Aorta (tissue), 5 donors: Measurements from ENCODE around the gene URAD. TPM values are rescaled to one million over a fixed set of nuclear protein-coding genes. Genes with fewer than 3 reads are reported as not detected.

Experiments
- ATAC-seq: fragments of 200-7000 bp; cut with Tn5 transposase; one replicate; pipeline ENCODE4 v1.9.1; 2022; ENCODE audit warnings: moderate library complexity; ENCODE audit not compliant: low FRiP score
- DNase-seq, 2 donors: peaks; one replicate each; pipeline ENCODE4 v3.0.0-alpha.2; 2020
- H3K27ac ChIP-seq, 2 donors: one replicate each; pipeline ENCODE4 v1.5.1; 2013; ENCODE audit warnings: low read length in 2 of 2, mild to moderate bottlenecking in 2 of 2, moderate library complexity in 2 of 2, control low read depth in 1 of 2, inconsistent platforms in 1 of 2, low read depth in 1 of 2
- H3K27me3 ChIP-seq, 2 donors: one replicate each; pipeline ENCODE4 v1.6.1; 2013; ENCODE audit warnings: control low read depth in 1 of 2, low read length in 1 of 2, mild to moderate bottlenecking in 1 of 2, moderate library complexity in 1 of 2; ENCODE audit not compliant: insufficient read depth in 2 of 2, control insufficient read depth in 1 of 2
- H3K36me3 ChIP-seq, 2 donors: one replicate each; pipeline ENCODE4 v1.6.1; 2013; ENCODE audit warnings: control low read depth in 1 of 2, low read length in 1 of 2, mild to moderate bottlenecking in 1 of 2; ENCODE audit not compliant: insufficient read depth in 2 of 2, control insufficient read depth in 1 of 2
- H3K4me1 ChIP-seq, 2 donors: one replicate each; pipeline ENCODE4 v1.6.1; 2013; ENCODE audit warnings: low read length in 2 of 2, control low read depth in 1 of 2, mild to moderate bottlenecking in 1 of 2, moderate library complexity in 1 of 2; ENCODE audit not compliant: insufficient read depth in 2 of 2, control insufficient read depth in 1 of 2
- H3K4me3 ChIP-seq, 2 donors: one replicate each; pipeline ENCODE4 v1.5.1; 2013; ENCODE audit warnings: low read length in 2 of 2, control low read depth in 1 of 2, mild to moderate bottlenecking in 1 of 2
- H3K9me3 ChIP-seq: one replicate; pipeline ENCODE4 v1.6.1; 2013; ENCODE audit warnings: mild to moderate bottlenecking, low read length; ENCODE audit not compliant: control insufficient read depth
- WGBS, 2 donors: extraction: QIAGEN DNeasy Blood & Tissue Kit; methylation state at CpG; one replicate each; pipeline ENCODE4 v1.1.7; 2013; 5-methylcytosine and 5-hydroxymethylcytosine counted together
- intact Hi-C, 2 donors: fragments of 100-400 bp; cut with DNase I; formaldehyde crosslinking; loops; one replicate each; pipeline versions ENCODE4 v1.14.2 to v1.15.0; 2022
- polyA plus RNA-seq, 2 donors: library from polyadenylated mRNA; stranded (reverse); fragments of 200-250 nt; gene quantifications; one replicate each; pipeline ENCODE4 v1.2.3, GENCODE V29; 2013
- total RNA-seq, 2 donors: library from RNA; stranded (reverse); fragmentation: NEBNext Ultra II Directional; extraction: Animal tissue kit (Norgen Biotek cat#: 25700); gene quantifications; one replicate each; pipeline ENCODE4 v1.2.1, GENCODE V29; 2021
- donor health status: healthy with polysubstance abuse.
- donor health status: Bipolar disorder and iron deficiency.
- donor health status: DM: no; HTN: no; CAD: no.
- donor health status: DM: no; HTN: no; CAD: no.
- donor health status: DM: yes; HTN: yes; CAD: no.

The URAD gene
- total and polyA plus RNA-seq, 4 donors, result not detected

DNA sequence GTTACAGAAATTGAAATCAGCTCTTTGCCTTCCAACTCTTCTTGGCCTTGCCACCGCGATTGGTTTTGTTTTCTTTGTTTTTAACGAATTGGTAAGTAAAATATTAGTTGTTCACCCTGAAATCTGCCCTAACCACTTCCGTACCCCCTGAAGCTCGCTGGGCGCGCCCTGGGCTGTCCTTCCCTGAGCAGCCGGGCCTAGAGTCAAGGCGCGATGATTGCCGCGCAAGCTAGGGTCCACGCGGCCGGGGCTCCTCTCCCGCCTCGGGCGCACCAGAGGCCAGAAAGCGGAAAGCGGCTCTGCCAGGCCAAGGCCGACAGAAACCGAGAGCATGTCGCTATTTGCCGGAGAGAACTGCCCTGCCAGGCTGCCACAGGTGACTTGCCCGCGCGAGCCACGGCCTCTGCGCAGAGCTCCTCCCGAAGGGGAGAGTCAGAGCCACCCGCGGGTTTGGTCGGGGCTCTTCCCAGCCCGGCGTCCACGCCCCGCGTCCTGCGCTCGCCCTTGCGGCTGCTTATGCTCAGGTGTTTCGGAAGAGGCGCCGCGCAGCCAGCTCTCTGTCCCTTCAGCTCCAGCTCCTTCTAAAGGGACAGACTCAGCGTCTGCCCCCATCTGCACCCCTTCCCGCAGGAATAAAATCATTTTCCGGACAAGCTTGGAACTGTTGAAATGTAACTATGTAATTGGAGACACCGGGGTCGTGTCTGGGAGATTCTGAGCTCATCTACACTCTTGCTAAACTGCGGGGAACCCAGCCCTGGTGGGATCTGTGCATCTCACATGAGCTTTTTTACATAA, 12.7 kb downstream of the URAD start:
- Histone ChIP-seq H3K9me3 (no peaks in the 10 kb centered on the region), H3K36me3 (no peaks in the 10 kb centered on the region), H3K4me1 (no peaks in the 10 kb centered on the region), H3K27me3 (no peaks in the 10 kb centered on the region), H3K27ac (no peak overlapping the region), H3K4me3 (no peak overlapping the region)
- 4 to 5% methylated on average over 51 of the region's 51 CpGs for WGBS, 2 donors
- no peak for DNase-seq
- no peak for ATAC-seq
- intact Hi-C loops, result no loop called here

- Histone ChIP-seq H3K36me3 (no peaks in the 10 kb centered on the region), H3K27me3 (no peaks in the 10 kb centered on the region), H3K4me1 (no peaks in the 10 kb centered on the region), H3K27ac (no peak overlapping the region), H3K4me3 (no peak overlapping the region), H3K9me3 (no peaks in the 10 kb centered on the region)
- ATAC-seq (no peak), DNase-seq (no peak)
- intact Hi-C loops, result no loop called here
- 20 to 24% methylated on average over 7 of the region's 7 CpGs for WGBS, 2 donors
Measured at GRCh38 chr13:27973961-27974662, 14.4 kb downstream of the URAD start.

GRCh38 chr13:27973291-27973690, 15.2 kb downstream of the URAD start:
- Histone ChIP-seq H3K27me3 (no peaks in the 10 kb centered on the region), H3K4me3 (no peak overlapping the region), H3K4me1 (no peaks in the 10 kb centered on the region), H3K9me3 (no peaks in the 10 kb centered on the region), H3K36me3 (no peaks in the 10 kb centered on the region), H3K27ac (no peak overlapping the region)
- DNase-seq, result no peak
- intact Hi-C loops, result no loop called here
- no peak for ATAC-seq
- 50 to 61% methylated on average over 5 of the region's 5 CpGs for WGBS, 2 donors

DNA sequence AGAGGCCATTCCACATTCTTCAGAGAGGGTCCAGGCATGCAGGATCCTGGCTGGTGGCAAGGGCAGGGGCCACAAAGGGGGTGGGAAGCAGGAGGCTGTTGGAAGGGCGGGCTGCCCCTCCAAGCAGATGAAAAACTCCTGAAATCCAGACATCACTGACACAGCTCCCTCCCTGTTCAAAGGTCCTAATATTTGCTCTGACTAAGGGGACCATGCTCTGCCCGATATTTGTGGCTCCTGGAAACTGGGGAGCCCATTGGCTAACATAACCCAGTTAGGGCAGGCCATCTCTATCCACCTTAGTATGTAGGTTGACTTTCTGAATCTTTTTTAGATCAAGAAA, 16.0 kb downstream of the URAD start:
- Histone ChIP-seq H3K27me3 (no peaks in the 10 kb centered on the region), H3K4me1 (no peaks in the 10 kb centered on the region), H3K9me3 (no peaks in the 10 kb centered on the region), H3K36me3 (no peaks in the 10 kb centered on the region), H3K4me3 (no peak overlapping the region), H3K27ac (no peak overlapping the region)
- 90 to 92% methylated on average over 2 of the region's 2 CpGs for WGBS, 2 donors
- ATAC-seq (no peak), DNase-seq (no peak)
- intact Hi-C loops, result no loop called here

DNA sequence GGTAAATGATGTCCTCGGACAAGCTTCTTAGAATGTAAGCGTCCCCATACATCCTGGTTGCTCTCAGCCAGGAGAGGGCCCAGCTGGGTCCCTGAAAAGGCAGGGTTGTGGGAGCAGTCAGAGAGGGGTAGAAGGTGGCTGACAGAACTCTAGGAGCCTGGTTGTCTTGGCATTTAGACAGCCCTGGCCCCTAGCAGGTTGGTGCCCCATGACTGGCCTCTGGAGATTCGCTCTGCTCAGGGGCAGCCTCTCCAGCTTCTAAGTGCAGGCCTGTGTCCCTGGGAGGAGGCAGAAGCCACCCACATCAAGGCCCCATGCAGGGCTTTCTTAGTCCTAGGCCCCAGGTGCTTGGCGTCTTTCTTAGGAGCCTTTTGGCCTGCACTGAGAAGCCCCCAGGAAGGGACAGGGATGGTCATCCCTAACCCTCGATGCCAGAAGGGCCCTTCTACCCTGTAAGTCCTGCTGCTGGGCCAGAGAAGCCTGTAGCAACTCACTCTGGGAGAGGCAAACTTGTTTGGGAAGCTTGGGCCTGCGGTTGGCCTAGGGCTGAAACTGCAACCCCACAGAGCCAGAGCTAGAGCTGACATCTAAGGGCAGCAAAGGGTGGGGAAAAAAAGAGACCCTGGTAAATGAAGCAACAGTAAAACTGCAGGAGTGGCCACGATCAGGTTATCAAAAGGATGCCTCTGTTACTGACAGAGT, 16.6 kb downstream of the URAD start:
- Histone ChIP-seq H3K4me1 (no peaks in the 10 kb centered on the region), H3K27ac (no peak overlapping the region), H3K9me3 (no peaks in the 10 kb centered on the region), H3K4me3 (no peak overlapping the region), H3K27me3 (no peaks in the 10 kb centered on the region), H3K36me3 (no peaks in the 10 kb centered on the region)
- WGBS, 2 donors, result 77 to 86% methylated on average over 7 of the region's 7 CpGs
- intact Hi-C loops, result no loop called here
- no peak for ATAC-seq
- DNase-seq, result no peak

DNA sequence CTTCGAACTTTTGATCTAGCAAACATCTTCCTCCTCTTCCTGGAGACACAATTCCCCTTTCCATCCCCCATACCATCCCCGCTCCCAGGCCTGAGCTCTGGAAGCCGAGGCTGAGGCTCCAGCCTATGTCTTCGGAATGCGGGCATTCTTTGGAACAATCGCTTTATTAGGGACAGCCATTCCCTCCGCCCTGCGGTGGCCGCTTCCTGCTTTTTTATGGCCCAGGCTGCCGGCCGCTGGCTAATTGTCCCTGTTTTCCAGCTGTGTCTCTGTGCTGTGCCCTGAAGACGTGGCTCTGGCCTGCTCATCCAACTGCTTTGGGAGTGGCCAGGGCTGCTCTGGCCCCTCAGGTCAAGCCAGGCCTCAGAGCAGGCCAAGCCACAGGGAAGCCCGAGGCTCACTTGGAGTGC, 17.3 kb downstream of the URAD start:
- Histone ChIP-seq H3K4me1 (no peaks in the 10 kb centered on the region), H3K4me3 (no peak overlapping the region), H3K27me3 (no peaks in the 10 kb centered on the region), H3K36me3 (no peaks in the 10 kb centered on the region), H3K9me3 (no peaks in the 10 kb centered on the region), H3K27ac (no peak overlapping the region)
- WGBS, 2 donors, result 80 to 81% methylated on average over 13 of the region's 13 CpGs
- ATAC-seq, result no peak
- intact Hi-C loops, result no loop called here
- DNase-seq, result no peak

DNA sequence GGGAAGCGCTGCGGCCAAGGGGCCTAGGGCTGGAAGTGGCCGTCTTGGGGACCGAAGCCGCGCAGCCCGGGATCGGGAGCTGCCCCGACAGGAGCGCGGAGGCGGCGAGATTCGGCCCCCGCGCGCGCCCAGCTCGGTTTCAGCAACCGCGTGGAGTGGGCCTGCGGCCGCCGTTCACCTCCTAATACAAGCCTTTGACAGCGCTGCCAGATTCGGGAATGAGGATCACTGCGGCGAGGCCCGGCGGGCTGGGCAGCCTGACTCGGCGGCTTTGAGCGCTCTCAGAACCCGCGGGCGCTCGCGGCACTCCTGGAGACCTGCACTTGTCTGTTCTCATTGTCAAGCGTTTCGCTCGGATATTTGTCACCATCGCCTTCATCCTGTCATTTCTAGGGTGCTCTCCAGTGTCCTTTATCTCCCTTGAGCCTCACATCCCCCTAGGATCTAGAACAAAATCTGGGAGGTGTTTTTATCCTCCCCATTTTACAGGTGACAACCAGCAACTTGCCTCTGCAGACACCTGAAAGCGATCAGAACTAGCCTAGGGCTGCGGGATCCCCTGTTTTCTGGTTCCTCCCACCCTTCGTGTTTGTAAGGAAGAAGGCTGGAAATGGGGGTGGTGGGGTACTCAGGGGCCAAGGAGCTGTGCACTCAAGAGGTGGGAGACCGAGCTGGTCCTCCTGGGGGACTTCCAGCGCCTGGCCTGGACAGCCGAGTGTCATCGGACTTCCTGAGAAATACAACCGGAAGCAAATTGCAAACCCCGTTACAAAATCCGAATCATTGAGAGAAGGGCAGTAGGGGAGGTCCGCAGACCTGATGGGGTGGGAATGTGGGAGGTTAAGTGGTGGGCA, 17.9 kb downstream of the URAD start:
- 15 to 16% methylated on average over 48 to 53 of the region's 53 CpGs for WGBS, 2 donors
- DNase-seq (no peak), ATAC-seq (no peak)
- no peaks in the 10 kb centered on the region for H3K9me3 ChIP-seq
- intact Hi-C loops, result no loop called here
- H3K27me3 ChIP-seq, result no peaks in the 10 kb centered on the region
- no peaks in the 10 kb centered on the region for H3K4me1 ChIP-seq
- H3K27ac ChIP-seq, result no peak overlapping the region
- H3K36me3 ChIP-seq, result no peaks in the 10 kb centered on the region
- no peak overlapping the region for H3K4me3 ChIP-seq

GRCh38 chr13:27969866-27970229, 18.6 kb downstream of the URAD start:
- no peak for ATAC-seq
- no peak for DNase-seq
- Histone ChIP-seq H3K27me3 (no peaks in the 10 kb centered on the region), H3K27ac (no peak overlapping the region), H3K4me1 (no peaks in the 10 kb centered on the region), H3K36me3 (no peaks in the 10 kb centered on the region), H3K4me3 (no peak overlapping the region), H3K9me3 (no peaks in the 10 kb centered on the region)
- WGBS, 2 donors, result 26 to 29% methylated on average over 7 of the region's 7 CpGs
- intact Hi-C loops, result no loop called here
